Lung (tissue), 12 donors: ENCODE results near the gene NXN. TPM values are rescaled to one million over a fixed set of nuclear protein-coding genes. Genes with fewer than 3 reads are reported as not detected.
"Not testable (repeated sequence)": the region's sequence is repeated elsewhere in the genome, so short reads cannot be mapped to it uniquely, and the experiment has no call there.

Experiments used
- ATAC-seq: fragments of 200-7000 bp; cut with Tn5 transposase; one replicate; pipeline ENCODE4 v1.9.1; 2020; ENCODE audit warnings: moderate number of reproducible peaks; ENCODE audit not compliant: insufficient read depth, low FRiP score
- DNase-seq, 3 donors: peaks; one replicate each; pipeline ENCODE4 v3.0.0-alpha.2; 2013 to 2017
- H3K27ac ChIP-seq, 2 donors: one replicate each; pipeline ENCODE4 v1.5.1; 2013; ENCODE audit warnings: mild to moderate bottlenecking in 2 of 2, moderate library complexity in 2 of 2, control low read depth in 1 of 2, inconsistent platforms in 1 of 2, low read depth in 1 of 2, low read length in 1 of 2
- H3K27me3 ChIP-seq, 3 donors: one replicate each; pipeline ENCODE4 v1.5.1; 2013; ENCODE audit warnings: low read length in 2 of 3; ENCODE audit not compliant: control insufficient read depth in 3 of 3, insufficient read depth in 3 of 3
- H3K36me3 ChIP-seq, 4 donors: one replicate each; pipeline ENCODE4 v1.5.1; 2013; ENCODE audit warnings: low read length in 4 of 4, mild to moderate bottlenecking in 1 of 4, moderate library complexity in 1 of 4; ENCODE audit not compliant: control insufficient read depth in 4 of 4, insufficient read depth in 4 of 4
- H3K4me1 ChIP-seq, 5 donors: one replicate each; pipeline ENCODE4 v1.5.1; 2013; ENCODE audit warnings: low read length in 5 of 5, mild to moderate bottlenecking in 2 of 5, moderate library complexity in 1 of 5; ENCODE audit not compliant: control insufficient read depth in 5 of 5, insufficient read depth in 5 of 5
- H3K4me3 ChIP-seq: one replicate; pipeline ENCODE4 v1.5.1; 2013; ENCODE audit warnings: mild to moderate bottlenecking, control low read depth, moderate library complexity
- H3K9ac ChIP-seq, 2 donors: one replicate each; pipeline ENCODE4 v1.5.1; 2013; ENCODE audit warnings: low read length in 2 of 2, control low read depth in 1 of 2; ENCODE audit not compliant: insufficient read depth in 1 of 2
- H3K9me3 ChIP-seq, 4 donors: one replicate each; pipeline ENCODE4 v1.5.1; 2013; ENCODE audit warnings: low read length in 3 of 4, mild to moderate bottlenecking in 1 of 4, moderate library complexity in 1 of 4; ENCODE audit not compliant: control insufficient read depth in 4 of 4, insufficient read depth in 3 of 4
- WGBS, 2 donors: extraction: QIAGEN DNeasy Blood & Tissue Kit; methylation state at CpG; one replicate each; pipeline ENCODE4 v1.1.7; 2013; 5-methylcytosine and 5-hydroxymethylcytosine counted together
- polyA plus RNA-seq, 2 donors: library from polyadenylated mRNA; stranded (reverse); fragments of 200-250 nt; gene quantifications; one replicate each; pipeline ENCODE4 v1.2.1, GENCODE V29; 2013
- total RNA-seq, 2 donors: library from RNA; depleted of rRNA in 1 of 2; stranded (reverse); fragments of >200 nt in 1 of 2; gene quantifications; one replicate each; pipeline ENCODE4 v1.2.1, GENCODE V29; 2014 to 2021
- TF ChIP-seq, protein P1 (sequence below): IDR thresholded peaks from 2 replicates; pipeline ENCODE4 v1.5.1; 2012; ENCODE audit warnings: mild to moderate bottlenecking; ENCODE audit errors: control extremely low read depth, extremely low read depth
- donor health status: control.
- donor health status: control.
- donor health status: Bipolar disorder and iron deficiency.
- donor health status: healthy.
- donor health status: DM: yes; HTN: yes; CAD: no.

The NXN gene
- total and polyA plus RNA-seq, 4 donors, result 17.6 to 57.7 (median 39.9) TPM

DNA sequence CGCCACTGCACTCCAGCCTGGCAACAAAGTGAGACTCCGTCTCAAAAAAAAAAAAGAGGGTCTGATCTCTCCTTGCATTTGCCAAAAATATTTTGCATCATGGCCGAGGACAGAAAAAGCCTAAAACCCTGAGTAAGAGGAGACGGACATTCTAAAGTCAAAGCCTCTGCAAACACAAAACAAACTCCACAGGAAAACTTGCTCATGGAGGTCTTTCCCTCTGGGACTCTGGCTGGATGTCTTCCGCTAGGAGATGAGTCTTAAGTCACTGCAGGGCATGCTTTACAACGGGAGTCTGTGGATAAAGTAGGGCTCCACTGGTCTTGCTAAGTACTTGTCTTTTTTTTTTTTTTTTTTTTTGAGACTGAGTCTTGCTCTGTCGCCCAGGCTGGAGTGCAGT, 123.4 kb downstream of the NXN start:
- DNase-seq (no peak), ATAC-seq (no peak)
- Histone ChIP-seq H3K9ac (no peak overlapping the region), H3K36me3 (no peaks in the 10 kb centered on the region), H3K4me3 (no peak overlapping the region), H3K27ac (no peak overlapping the region), H3K9me3 (no peaks in the 10 kb centered on the region), H3K4me1 (peaks cover 2 to 18% (median 10%) of the 10 kb centered on the region in 5 donors), H3K27me3 (no peaks in the 10 kb centered on the region)
- WGBS, 2 donors, result 88 to 90% methylated on average over 6 to 7 of the region's 7 CpGs
- TF ChIP-seq, protein P1, sequence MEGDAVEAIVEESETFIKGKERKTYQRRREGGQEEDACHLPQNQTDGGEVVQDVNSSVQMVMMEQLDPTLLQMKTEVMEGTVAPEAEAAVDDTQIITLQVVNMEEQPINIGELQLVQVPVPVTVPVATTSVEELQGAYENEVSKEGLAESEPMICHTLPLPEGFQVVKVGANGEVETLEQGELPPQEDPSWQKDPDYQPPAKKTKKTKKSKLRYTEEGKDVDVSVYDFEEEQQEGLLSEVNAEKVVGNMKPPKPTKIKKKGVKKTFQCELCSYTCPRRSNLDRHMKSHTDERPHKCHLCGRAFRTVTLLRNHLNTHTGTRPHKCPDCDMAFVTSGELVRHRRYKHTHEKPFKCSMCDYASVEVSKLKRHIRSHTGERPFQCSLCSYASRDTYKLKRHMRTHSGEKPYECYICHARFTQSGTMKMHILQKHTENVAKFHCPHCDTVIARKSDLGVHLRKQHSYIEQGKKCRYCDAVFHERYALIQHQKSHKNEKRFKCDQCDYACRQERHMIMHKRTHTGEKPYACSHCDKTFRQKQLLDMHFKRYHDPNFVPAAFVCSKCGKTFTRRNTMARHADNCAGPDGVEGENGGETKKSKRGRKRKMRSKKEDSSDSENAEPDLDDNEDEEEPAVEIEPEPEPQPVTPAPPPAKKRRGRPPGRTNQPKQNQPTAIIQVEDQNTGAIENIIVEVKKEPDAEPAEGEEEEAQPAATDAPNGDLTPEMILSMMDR, result no peak

DNA sequence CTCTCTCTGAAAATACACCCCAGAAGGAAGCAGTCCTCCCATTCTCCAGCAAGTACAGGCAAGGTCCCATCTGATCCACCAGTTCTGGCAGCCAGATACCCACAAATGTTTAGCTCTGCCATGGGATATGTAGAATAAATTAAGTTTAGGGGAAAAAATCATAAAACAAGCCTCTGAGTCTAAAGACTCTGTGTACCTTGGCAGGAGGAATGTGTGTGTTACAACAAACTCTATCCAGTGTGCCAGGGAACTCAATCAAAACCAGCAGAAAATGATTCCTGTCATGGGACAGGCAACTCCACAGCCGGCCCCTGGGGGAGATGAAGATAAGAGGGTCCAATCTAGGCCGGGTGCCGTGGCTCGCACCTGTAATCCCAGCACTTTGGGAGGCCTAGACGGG, 124.0 kb downstream of the NXN start:
- no peak overlapping the region for H3K27ac ChIP-seq
- TF ChIP-seq, protein P1, result no peak
- H3K4me3 ChIP-seq, result no peak overlapping the region
- H3K4me1 ChIP-seq, result peaks cover 2 to 24% (median 10%) of the 10 kb centered on the region in 5 donors
- no peak for ATAC-seq
- H3K9ac ChIP-seq, result no peak overlapping the region
- no peaks in the 10 kb centered on the region for H3K9me3 ChIP-seq
- no peaks in the 10 kb centered on the region for H3K36me3 ChIP-seq
- DNase-seq, result no peak
- WGBS, 2 donors, result 81 to 89% methylated on average over 5 of the region's 5 CpGs
- no peaks in the 10 kb centered on the region for H3K27me3 ChIP-seq

DNA sequence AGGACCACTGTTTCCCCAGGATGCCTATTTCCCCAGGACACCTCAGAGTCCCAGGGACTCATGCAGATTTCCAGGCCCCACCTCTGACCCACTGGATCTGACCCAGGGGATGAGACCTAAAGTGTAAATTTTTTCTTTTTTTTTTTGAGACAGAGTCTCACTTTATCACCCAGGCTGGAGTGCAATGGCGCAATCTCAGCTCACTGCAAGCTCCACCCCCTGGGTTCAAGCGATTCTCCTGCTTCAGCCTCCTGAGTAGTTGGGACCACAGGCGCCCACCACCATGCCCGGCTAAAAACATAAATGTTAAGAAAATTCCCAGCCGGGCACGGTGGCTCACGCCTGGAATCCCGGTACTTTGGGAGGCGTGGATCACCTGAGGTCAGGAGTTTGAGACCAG, 126.7 kb downstream of the NXN start:
- H3K27ac ChIP-seq, DNase-seq, H3K4me3 ChIP-seq, H3K9ac ChIP-seq, H3K27me3 ChIP-seq, H3K36me3 ChIP-seq, ATAC-seq, H3K9me3 ChIP-seq: not testable (repeated sequence)
- 96 to 97% methylated on average over 9 of the region's 9 CpGs for WGBS, 2 donors
- H3K4me1 ChIP-seq, result peaks cover 0 to 20% (median 0%) of the 10 kb centered on the region in 5 donors

DNA sequence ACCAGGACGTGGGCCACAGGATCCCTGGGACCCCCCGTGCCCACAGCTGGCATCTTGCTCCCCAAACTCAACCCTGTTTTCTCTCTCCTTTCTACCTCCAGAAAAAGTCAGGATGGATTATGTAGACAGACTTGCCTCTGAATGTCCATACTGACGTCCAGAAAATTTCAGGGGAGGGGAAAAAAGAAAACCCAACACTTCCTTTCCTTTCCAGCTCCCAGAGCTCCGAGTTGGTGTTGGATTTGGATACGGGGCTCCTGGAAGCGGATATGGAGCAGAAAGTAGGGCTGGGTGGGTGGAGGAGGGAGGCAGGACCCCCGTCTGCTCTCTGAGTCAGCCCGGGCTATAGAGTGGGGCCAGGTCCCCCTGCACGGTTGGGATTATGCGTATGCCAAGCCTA, 127.2 kb downstream of the NXN start:
- TF ChIP-seq, protein P1, result no peak
- H3K9ac ChIP-seq, result no peak overlapping the region
- ATAC-seq (no peak), DNase-seq (no peak)
- H3K27ac ChIP-seq, result peak overlapping the region in 1 of 2 donors; percentile 49
- 86% methylated on average over 10 of the region's 10 CpGs for WGBS, 2 donors
- H3K4me3 ChIP-seq, result no peak overlapping the region
- H3K36me3 ChIP-seq, result peaks cover 0 to 2% (median 0%) of the 10 kb centered on the region in 4 donors
- no peaks in the 10 kb centered on the region for H3K27me3 ChIP-seq
- peaks cover 0 to 25% (median 5%) of the 10 kb centered on the region in 5 donors for H3K4me1 ChIP-seq
- no peaks in the 10 kb centered on the region for H3K9me3 ChIP-seq
